M059J (cell line): ENCODE results near the gene CWC15. TPM values are rescaled to one million over a fixed set of nuclear protein-coding genes. Genes with fewer than 3 reads are reported as not detected.
A peak's percentile ranks its signal among the peaks of the same experiment; 100 is the strongest.
"Not testable (repeated sequence)": the region's sequence is repeated elsewhere in the genome, so short reads cannot be mapped to it uniquely, and the experiment has no call there.

Experiments
- DNase-seq: peaks from one replicate; pipeline ENCODE4 v3.0.0-alpha.2; 2012; ENCODE audit warnings: low read depth
- total RNA-seq: library from RNA; depleted of rRNA; stranded (reverse); fragments of >200 nt; shearing (Covaris generic); gene quantifications from 2 replicates; pipeline ENCODE4 v1.2.3, GENCODE V29; 2014

CWC15 gene
- total RNA-seq, 1 experiment from 2014 or later: 65.2 TPM

- DNase-seq: no peak
Measured at GRCh38 chr11:94954753-94955152, 18.6 kb downstream of the CWC15 start.

- DNase-seq: peak; percentile 94
Measured at GRCh38 chr11:94948070-94948617, 25.2 kb downstream of the CWC15 start.

- DNase-seq: no peak
Measured at GRCh38 chr11:94946812-94947211, 26.5 kb downstream of the CWC15 start.

GRCh38 chr11:94941131-94941530 lies 32.2 kb downstream of the CWC15 start:
- DNase-seq: no peak

- DNase-seq: no peak
Measured at GRCh38 chr11:94939346-94939745, 34.0 kb downstream of the CWC15 start.

GRCh38 chr11:94938095-94939055 lies 35.0 kb downstream of the CWC15 start:
- DNase-seq: peak; percentile 86

GRCh38 chr11:94934846-94935245 lies 38.5 kb downstream of the CWC15 start:
- no peak for DNase-seq

GRCh38 chr11:94934362-94934761 lies 39.0 kb downstream of the CWC15 start:
- DNase-seq: peak; percentile 64

- DNase-seq: peak; percentile 96
Measured at GRCh38 chr11:94933223-94934130, 39.9 kb downstream of the CWC15 start.

GRCh38 chr11:94932503-94932902 lies 40.9 kb downstream of the CWC15 start:
- no peak for DNase-seq

GRCh38 chr11:94932072-94932471 lies 41.3 kb downstream of the CWC15 start:
- DNase-seq: not testable (repeated sequence)

GRCh38 chr11:94928117-94928990 lies 45.0 kb downstream of the CWC15 start:
- DNase-seq: no peak

GRCh38 chr11:94926698-94927237 lies 46.6 kb downstream of the CWC15 start:
- DNase-seq: peak; percentile 99

GRCh38 chr11:94926271-94926625 lies 47.1 kb downstream of the CWC15 start:
- peak; percentile 42 for DNase-seq

- DNase-seq: no peak
Measured at GRCh38 chr11:94925422-94926270, 47.7 kb downstream of the CWC15 start.

- DNase-seq: no peak
Measured at GRCh38 chr11:94924612-94925011, 48.7 kb downstream of the CWC15 start.

GRCh38 chr11:94924171-94924572 lies 49.2 kb downstream of the CWC15 start:
- DNase-seq: no peak

- DNase-seq: no peak
Measured at GRCh38 chr11:94923004-94923334, 50.4 kb downstream of the CWC15 start.

GRCh38 chr11:94922321-94923003 lies 50.9 kb downstream of the CWC15 start:
- no peak for DNase-seq
